ENCODE results near the gene FILIP1L.

- TF ChIP-seq, protein P1, sequence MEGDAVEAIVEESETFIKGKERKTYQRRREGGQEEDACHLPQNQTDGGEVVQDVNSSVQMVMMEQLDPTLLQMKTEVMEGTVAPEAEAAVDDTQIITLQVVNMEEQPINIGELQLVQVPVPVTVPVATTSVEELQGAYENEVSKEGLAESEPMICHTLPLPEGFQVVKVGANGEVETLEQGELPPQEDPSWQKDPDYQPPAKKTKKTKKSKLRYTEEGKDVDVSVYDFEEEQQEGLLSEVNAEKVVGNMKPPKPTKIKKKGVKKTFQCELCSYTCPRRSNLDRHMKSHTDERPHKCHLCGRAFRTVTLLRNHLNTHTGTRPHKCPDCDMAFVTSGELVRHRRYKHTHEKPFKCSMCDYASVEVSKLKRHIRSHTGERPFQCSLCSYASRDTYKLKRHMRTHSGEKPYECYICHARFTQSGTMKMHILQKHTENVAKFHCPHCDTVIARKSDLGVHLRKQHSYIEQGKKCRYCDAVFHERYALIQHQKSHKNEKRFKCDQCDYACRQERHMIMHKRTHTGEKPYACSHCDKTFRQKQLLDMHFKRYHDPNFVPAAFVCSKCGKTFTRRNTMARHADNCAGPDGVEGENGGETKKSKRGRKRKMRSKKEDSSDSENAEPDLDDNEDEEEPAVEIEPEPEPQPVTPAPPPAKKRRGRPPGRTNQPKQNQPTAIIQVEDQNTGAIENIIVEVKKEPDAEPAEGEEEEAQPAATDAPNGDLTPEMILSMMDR (IDR thresholded peaks at IDR 0.05) = no peak
- no peak for TF ChIP-seq POLR2AphosphoS5 (IDR thresholded peaks at IDR 0.05)
Observed at GRCh38 chr3:99883693-99884092, 230.6 kb downstream of the FILIP1L start.

Measured in stomach (tissue), 4 donors.